ENCODE data around the gene TUT4. TPM values are rescaled to one million over a fixed set of nuclear protein-coding genes. Genes with fewer than 3 reads are reported as not detected.

The TUT4 gene
- total and polyA plus RNA-seq, 2 experiments from 2014 or later = 69.9 to 116 TPM

DNA sequence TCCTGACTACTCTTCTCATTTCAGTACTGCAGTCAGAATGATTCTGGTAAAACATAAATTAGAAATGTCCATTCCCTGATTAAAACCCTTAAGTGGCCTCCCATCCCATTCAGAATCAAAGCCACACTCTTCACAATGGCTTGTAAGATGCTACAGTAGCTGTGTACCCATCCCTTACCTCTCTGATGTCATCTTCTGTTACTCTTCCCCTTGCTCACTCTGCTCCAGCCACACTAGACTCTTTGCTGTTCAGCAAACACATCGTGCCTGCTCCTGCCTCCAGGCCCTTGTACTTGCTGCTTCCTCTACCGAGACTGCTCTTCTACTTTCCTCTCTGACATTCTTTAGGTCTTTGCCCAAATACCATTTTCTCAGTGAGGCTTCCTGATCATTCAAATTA lies 45.0 kb upstream of the TUT4 start:
- H4K20me1 ChIP-seq (replicated peaks; ENCODE audit: insufficient read depth) = no peaks in the 10 kb centered on the region
- H3F3A ChIP-seq (replicated peaks; ENCODE audit: low read depth) = no peaks in the 10 kb centered on the region
- Mint-ChIP-seq H3K27me3 (ENCODE audit: insufficient read depth, low read depth, poor library complexity) (peaks cover 25% of the 10 kb centered on the region), H3K27ac (no peak overlapping the region), H3K4me3 (no peak overlapping the region), H3K9me3 (peaks cover 3% of the 10 kb centered on the region; the same call in 1 of the 3 replicates), H3K4me1 (peaks cover 7% of the 10 kb centered on the region), H3K36me3 (ENCODE audit: low read depth) (no peaks in the 10 kb centered on the region)
- H3K4me3 ChIP-seq = no peak overlapping the region
- H3K27me3 ChIP-seq (ENCODE audit: insufficient read depth) = peaks cover 29% of the 10 kb centered on the region
- DNase-seq (ENCODE audit: low spot score) (no peak), ATAC-seq (no peak)
- no peaks in the 10 kb centered on the region for H3K36me3 ChIP-seq (ENCODE audit: insufficient read depth)
- TF ChIP-seq JUNB (IDR thresholded peaks at IDR 0.05; ENCODE audit: unreplicated experiment) (no peak), STAT1 (IDR thresholded peaks at IDR 0.05; ENCODE audit: unreplicated experiment) (no peak), NANOG (IDR thresholded peaks at IDR 0.05; ENCODE audit: borderline replicate concordance) (no peak), ZNF331 (CRISPR knock-in tag; IDR thresholded peaks at IDR 0.05; ENCODE audit: low read depth) (no peak), EZH2 (IDR thresholded peaks at IDR 0.05; ENCODE audit: low read depth, unreplicated experiment) (no peak), ZNF114 (CRISPR knock-in tag; IDR thresholded peaks at IDR 0.05) (no peak)
- TF ChIP-seq, protein P1, sequence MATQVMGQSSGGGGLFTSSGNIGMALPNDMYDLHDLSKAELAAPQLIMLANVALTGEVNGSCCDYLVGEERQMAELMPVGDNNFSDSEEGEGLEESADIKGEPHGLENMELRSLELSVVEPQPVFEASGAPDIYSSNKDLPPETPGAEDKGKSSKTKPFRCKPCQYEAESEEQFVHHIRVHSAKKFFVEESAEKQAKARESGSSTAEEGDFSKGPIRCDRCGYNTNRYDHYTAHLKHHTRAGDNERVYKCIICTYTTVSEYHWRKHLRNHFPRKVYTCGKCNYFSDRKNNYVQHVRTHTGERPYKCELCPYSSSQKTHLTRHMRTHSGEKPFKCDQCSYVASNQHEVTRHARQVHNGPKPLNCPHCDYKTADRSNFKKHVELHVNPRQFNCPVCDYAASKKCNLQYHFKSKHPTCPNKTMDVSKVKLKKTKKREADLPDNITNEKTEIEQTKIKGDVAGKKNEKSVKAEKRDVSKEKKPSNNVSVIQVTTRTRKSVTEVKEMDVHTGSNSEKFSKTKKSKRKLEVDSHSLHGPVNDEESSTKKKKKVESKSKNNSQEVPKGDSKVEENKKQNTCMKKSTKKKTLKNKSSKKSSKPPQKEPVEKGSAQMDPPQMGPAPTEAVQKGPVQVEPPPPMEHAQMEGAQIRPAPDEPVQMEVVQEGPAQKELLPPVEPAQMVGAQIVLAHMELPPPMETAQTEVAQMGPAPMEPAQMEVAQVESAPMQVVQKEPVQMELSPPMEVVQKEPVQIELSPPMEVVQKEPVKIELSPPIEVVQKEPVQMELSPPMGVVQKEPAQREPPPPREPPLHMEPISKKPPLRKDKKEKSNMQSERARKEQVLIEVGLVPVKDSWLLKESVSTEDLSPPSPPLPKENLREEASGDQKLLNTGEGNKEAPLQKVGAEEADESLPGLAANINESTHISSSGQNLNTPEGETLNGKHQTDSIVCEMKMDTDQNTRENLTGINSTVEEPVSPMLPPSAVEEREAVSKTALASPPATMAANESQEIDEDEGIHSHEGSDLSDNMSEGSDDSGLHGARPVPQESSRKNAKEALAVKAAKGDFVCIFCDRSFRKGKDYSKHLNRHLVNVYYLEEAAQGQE (IDR thresholded peaks at IDR 0.05; ENCODE audit: unreplicated experiment) = no peak
- TF ChIP-seq, protein P2, sequence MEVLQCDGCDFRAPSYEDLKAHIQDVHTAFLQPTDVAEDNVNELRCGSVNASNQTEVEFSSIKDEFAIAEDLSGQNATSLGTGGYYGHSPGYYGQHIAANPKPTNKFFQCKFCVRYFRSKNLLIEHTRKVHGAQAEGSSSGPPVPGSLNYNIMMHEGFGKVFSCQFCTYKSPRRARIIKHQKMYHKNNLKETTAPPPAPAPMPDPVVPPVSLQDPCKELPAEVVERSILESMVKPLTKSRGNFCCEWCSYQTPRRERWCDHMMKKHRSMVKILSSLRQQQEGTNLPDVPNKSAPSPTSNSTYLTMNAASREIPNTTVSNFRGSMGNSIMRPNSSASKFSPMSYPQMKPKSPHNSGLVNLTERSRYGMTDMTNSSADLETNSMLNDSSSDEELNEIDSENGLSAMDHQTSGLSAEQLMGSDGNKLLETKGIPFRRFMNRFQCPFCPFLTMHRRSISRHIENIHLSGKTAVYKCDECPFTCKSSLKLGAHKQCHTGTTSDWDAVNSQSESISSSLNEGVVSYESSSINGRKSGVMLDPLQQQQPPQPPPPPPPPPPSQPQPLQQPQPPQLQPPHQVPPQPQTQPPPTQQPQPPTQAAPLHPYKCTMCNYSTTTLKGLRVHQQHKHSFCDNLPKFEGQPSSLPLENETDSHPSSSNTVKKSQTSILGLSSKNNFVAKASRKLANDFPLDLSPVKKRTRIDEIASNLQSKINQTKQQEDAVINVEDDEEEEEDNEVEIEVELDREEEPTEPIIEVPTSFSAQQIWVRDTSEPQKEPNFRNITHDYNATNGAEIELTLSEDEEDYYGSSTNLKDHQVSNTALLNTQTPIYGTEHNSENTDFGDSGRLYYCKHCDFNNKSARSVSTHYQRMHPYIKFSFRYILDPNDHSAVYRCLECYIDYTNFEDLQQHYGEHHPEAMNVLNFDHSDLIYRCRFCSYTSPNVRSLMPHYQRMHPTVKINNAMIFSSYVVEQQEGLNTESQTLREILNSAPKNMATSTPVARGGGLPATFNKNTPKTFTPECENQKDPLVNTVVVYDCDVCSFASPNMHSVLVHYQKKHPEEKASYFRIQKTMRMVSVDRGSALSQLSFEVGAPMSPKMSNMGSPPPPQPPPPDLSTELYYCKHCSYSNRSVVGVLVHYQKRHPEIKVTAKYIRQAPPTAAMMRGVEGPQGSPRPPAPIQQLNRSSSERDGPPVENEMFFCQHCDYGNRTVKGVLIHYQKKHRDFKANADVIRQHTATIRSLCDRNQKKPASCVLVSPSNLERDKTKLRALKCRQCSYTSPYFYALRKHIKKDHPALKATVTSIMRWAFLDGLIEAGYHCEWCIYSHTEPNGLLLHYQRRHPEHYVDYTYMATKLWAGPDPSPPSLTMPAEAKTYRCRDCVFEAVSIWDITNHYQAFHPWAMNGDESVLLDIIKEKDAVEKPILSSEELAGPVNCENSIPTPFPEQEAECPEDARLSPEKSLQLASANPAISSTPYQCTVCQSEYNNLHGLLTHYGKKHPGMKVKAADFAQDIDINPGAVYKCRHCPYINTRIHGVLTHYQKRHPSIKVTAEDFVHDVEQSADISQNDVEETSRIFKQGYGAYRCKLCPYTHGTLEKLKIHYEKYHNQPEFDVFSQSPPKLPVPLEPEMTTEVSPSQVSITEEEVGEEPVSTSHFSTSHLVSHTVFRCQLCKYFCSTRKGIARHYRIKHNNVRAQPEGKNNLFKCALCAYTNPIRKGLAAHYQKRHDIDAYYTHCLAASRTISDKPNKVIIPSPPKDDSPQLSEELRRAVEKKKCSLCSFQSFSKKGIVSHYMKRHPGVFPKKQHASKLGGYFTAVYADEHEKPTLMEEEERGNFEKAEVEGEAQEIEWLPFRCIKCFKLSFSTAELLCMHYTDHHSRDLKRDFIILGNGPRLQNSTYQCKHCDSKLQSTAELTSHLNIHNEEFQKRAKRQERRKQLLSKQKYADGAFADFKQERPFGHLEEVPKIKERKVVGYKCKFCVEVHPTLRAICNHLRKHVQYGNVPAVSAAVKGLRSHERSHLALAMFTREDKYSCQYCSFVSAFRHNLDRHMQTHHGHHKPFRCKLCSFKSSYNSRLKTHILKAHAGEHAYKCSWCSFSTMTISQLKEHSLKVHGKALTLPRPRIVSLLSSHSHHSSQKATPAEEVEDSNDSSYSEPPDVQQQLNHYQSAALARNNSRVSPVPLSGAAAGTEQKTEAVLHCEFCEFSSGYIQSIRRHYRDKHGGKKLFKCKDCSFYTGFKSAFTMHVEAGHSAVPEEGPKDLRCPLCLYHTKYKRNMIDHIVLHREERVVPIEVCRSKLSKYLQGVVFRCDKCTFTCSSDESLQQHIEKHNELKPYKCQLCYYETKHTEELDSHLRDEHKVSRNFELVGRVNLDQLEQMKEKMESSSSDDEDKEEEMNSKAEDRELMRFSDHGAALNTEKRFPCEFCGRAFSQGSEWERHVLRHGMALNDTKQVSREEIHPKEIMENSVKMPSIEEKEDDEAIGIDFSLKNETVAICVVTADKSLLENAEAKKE (CRISPR knock-in tag; IDR thresholded peaks at IDR 0.05) = no peak
- TF ChIP-seq, protein P3, sequence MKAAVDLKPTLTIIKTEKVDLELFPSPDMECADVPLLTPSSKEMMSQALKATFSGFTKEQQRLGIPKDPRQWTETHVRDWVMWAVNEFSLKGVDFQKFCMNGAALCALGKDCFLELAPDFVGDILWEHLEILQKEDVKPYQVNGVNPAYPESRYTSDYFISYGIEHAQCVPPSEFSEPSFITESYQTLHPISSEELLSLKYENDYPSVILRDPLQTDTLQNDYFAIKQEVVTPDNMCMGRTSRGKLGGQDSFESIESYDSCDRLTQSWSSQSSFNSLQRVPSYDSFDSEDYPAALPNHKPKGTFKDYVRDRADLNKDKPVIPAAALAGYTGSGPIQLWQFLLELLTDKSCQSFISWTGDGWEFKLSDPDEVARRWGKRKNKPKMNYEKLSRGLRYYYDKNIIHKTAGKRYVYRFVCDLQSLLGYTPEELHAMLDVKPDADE (IDR thresholded peaks at IDR 0.05) = no peak
- TF ChIP-seq, protein P4, sequence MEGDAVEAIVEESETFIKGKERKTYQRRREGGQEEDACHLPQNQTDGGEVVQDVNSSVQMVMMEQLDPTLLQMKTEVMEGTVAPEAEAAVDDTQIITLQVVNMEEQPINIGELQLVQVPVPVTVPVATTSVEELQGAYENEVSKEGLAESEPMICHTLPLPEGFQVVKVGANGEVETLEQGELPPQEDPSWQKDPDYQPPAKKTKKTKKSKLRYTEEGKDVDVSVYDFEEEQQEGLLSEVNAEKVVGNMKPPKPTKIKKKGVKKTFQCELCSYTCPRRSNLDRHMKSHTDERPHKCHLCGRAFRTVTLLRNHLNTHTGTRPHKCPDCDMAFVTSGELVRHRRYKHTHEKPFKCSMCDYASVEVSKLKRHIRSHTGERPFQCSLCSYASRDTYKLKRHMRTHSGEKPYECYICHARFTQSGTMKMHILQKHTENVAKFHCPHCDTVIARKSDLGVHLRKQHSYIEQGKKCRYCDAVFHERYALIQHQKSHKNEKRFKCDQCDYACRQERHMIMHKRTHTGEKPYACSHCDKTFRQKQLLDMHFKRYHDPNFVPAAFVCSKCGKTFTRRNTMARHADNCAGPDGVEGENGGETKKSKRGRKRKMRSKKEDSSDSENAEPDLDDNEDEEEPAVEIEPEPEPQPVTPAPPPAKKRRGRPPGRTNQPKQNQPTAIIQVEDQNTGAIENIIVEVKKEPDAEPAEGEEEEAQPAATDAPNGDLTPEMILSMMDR (conservative IDR thresholded peaks at IDR 0.05; ENCODE audit: low read depth in 2 of 2) = no peak
- no peaks in the 10 kb centered on the region for H3K79me2 ChIP-seq (replicated peaks; ENCODE audit: insufficient read depth)
- H3K4me2 ChIP-seq = no peak overlapping the region
- no peak overlapping the region for H2AFZ ChIP-seq
- H3K4me1 ChIP-seq (ENCODE audit: insufficient read depth) = 0 out of 2 replicates have a peak, but pooled peaks cover 6% of the 10 kb centered on the region
- no peaks in the 10 kb centered on the region for H3K9me2 ChIP-seq (ENCODE audit: insufficient read depth)
- H3K27ac ChIP-seq (ENCODE audit: low read depth) = no peak overlapping the region

Data from GM23338 (cell line).